Astrocyte (in vitro differentiated cells and primary cell): ENCODE data around the gene INPP5B. TPM values are rescaled to one million over a fixed set of nuclear protein-coding genes. Genes with fewer than 3 reads are reported as not detected.

ENCODE experiments used
- DNase-seq: peaks from one replicate; pipeline ENCODE4 v3.0.0-alpha.2; 2010; ENCODE audit warnings: low read depth
- FAIRE-seq: peaks from 2 replicates; lab custom pipeline; 2011; peaks lifted over from hg19 to GRCh38; lab: Jason Lieb, UNC
- H2AFZ ChIP-seq: 2 replicates; pipeline ENCODE4 v1.6.0; 2012; ENCODE audit warnings: low read depth, low read length, inconsistent platforms
- H3K27ac ChIP-seq: 2 replicates; pipeline ENCODE4 v1.5.1; 2011; ENCODE audit warnings: low read depth, low read length, inconsistent platforms
- H3K27me3 ChIP-seq: 2 replicates; pipeline ENCODE4 v1.6.0; 2011; ENCODE audit warnings: low read length, inconsistent platforms; ENCODE audit not compliant: insufficient read depth
- H3K36me3 ChIP-seq: 2 replicates; pipeline ENCODE4 v1.5.1; 2011; ENCODE audit warnings: low read length, inconsistent platforms; ENCODE audit not compliant: insufficient read depth
- H3K4me1 ChIP-seq: 2 replicates; pipeline ENCODE4 v1.5.1; 2011; ENCODE audit warnings: low read length, inconsistent platforms; ENCODE audit not compliant: insufficient read depth
- H3K4me2 ChIP-seq: 2 replicates; pipeline ENCODE4 v1.6.0; 2012; ENCODE audit warnings: low read length, inconsistent platforms
- H3K4me3 ChIP-seq: 2 replicates; pipeline ENCODE4 v1.5.1; 2011; ENCODE audit warnings: low read depth, mild to moderate bottlenecking, low read length, inconsistent platforms; ENCODE audit not compliant: insufficient read depth
- H3K79me2 ChIP-seq: 2 replicates; pipeline ENCODE4 v1.6.0; 2012; ENCODE audit warnings: mild to moderate bottlenecking, low read length, inconsistent platforms; ENCODE audit not compliant: insufficient read depth
- H3K9ac ChIP-seq: 2 replicates; pipeline ENCODE4 v1.6.0; 2012; ENCODE audit warnings: mild to moderate bottlenecking, low read length, inconsistent platforms
- H3K9me3 ChIP-seq: 2 replicates; pipeline ENCODE4 v1.5.1; 2012; ENCODE audit warnings: low read depth, mild to moderate bottlenecking, low read length, inconsistent platforms; ENCODE audit not compliant: insufficient read depth
- H4K20me1 ChIP-seq: 2 replicates; pipeline ENCODE4 v1.6.0; 2012; ENCODE audit warnings: low read length, inconsistent platforms; ENCODE audit not compliant: insufficient read depth
- H3K27ac Mint-ChIP-seq: one replicate; pipeline ENCODE4 v1.8.0; 2021; ENCODE audit warnings: mild to moderate bottlenecking, mixed read lengths; ENCODE audit not compliant: unreplicated experiment
- H3K27me3 Mint-ChIP-seq: one replicate; pipeline ENCODE4 v1.8.0; 2021; ENCODE audit warnings: low read depth, mixed read lengths; ENCODE audit not compliant: unreplicated experiment
- H3K36me3 Mint-ChIP-seq: one replicate; pipeline ENCODE4 v1.8.0; 2021; ENCODE audit warnings: low read depth, mixed read lengths; ENCODE audit not compliant: unreplicated experiment
- H3K4me1 Mint-ChIP-seq: one replicate; pipeline ENCODE4 v1.8.0; 2021; ENCODE audit warnings: low read depth, mixed read lengths; ENCODE audit not compliant: unreplicated experiment
- H3K4me3 Mint-ChIP-seq: one replicate; pipeline ENCODE4 v1.8.0; 2021; ENCODE audit warnings: mild to moderate bottlenecking, moderate library complexity, mixed read lengths; ENCODE audit not compliant: unreplicated experiment
- H3K9me3 Mint-ChIP-seq: one replicate; pipeline ENCODE4 v1.8.0; 2021; ENCODE audit warnings: mild to moderate bottlenecking, mixed read lengths; ENCODE audit not compliant: unreplicated experiment
- CTCF ChIP-seq: IDR thresholded peaks from 2 replicates; pipeline ENCODE4 v1.5.1; 2011; ENCODE audit warnings: low read depth, mild to moderate bottlenecking, inconsistent platforms, low read length, moderate library complexity; ENCODE audit not compliant: insufficient read depth
- EZH2 ChIP-seq: IDR thresholded peaks from 2 replicates; pipeline ENCODE4 v1.6.1; 2012; ENCODE audit warnings: mild to moderate bottlenecking, low read length, inconsistent platforms; ENCODE audit not compliant: insufficient read depth
- total RNA-seq: library from RNA; stranded (reverse); gene quantifications from 2 replicates; pipeline ENCODE4 v1.2.1, GENCODE V29; 2021

INPP5B gene
- total RNA-seq, 1 donor from 2014 or later, result 19.4 TPM

- Histone ChIP-seq H3K9ac (no peak overlapping the region), H3K36me3 (peaks cover 22% of the 10 kb centered on the region), H3K4me1 (no peaks in the 10 kb centered on the region), H2AFZ (no peak overlapping the region), H3K27ac (no peak overlapping the region), H3K4me3 (no peak overlapping the region), H3K4me2 (no peak overlapping the region), H3K9me3 (no peaks in the 10 kb centered on the region), H4K20me1 (peaks cover 31% of the 10 kb centered on the region), H3K27me3 (no peaks in the 10 kb centered on the region), H3K79me2 (peaks cover 9% of the 10 kb centered on the region)
- Mint-ChIP-seq H3K27me3 (no peaks in the 10 kb centered on the region), H3K9me3 (no peaks in the 10 kb centered on the region), H3K4me3 (no peak overlapping the region), H3K36me3 (peaks cover 33% of the 10 kb centered on the region), H3K4me1 (peaks cover 2% of the 10 kb centered on the region), H3K27ac (no peak overlapping the region)
- FAIRE-seq (no peak), DNase-seq (no peak)
- TF ChIP-seq CTCF (no peak), EZH2 (no peak)
These were observed 129.4 kb downstream of the INPP5B start for GRCh38 chr1:37817481-37817880.

GRCh38 chr1:37814252-37814651 lies 132.6 kb downstream of the INPP5B start:
- Histone ChIP-seq H3K36me3 (peaks cover 6% of the 10 kb centered on the region), H3K79me2 (peaks cover 35% of the 10 kb centered on the region), H2AFZ (no peak overlapping the region), H3K27me3 (no peaks in the 10 kb centered on the region), H3K4me2 (no peak overlapping the region), H3K4me1 (peaks cover 8% of the 10 kb centered on the region), H3K9me3 (no peaks in the 10 kb centered on the region), H3K9ac (no peak overlapping the region), H3K27ac (no peak overlapping the region), H4K20me1 (peaks cover 49% of the 10 kb centered on the region), H3K4me3 (no peak overlapping the region)
- TF ChIP-seq EZH2, result no peak
- Mint-ChIP-seq H3K36me3 (peaks cover 24% of the 10 kb centered on the region), H3K4me3 (no peak overlapping the region), H3K4me1 (peaks cover 9% of the 10 kb centered on the region), H3K27me3 (no peaks in the 10 kb centered on the region), H3K9me3 (no peaks in the 10 kb centered on the region), H3K27ac (peak overlapping the region; percentile 58)
- FAIRE-seq (no peak), DNase-seq (no peak)

GRCh38 chr1:37813529-37814145 lies 133.2 kb downstream of the INPP5B start:
- H3K4me3 ChIP-seq, result no peak overlapping the region
- peaks cover 10% of the 10 kb centered on the region for H3K4me1 Mint-ChIP-seq
- H4K20me1 ChIP-seq, result peaks cover 54% of the 10 kb centered on the region
- H3K36me3 Mint-ChIP-seq, result peaks cover 24% of the 10 kb centered on the region
- H3K27ac Mint-ChIP-seq, result peak overlapping the region; percentile 58
- TF ChIP-seq EZH2, result no peak
- H3K4me3 Mint-ChIP-seq, result no peak overlapping the region
- no peak overlapping the region for H3K27ac ChIP-seq
- no peak overlapping the region for H3K4me2 ChIP-seq
- no peaks in the 10 kb centered on the region for H3K27me3 ChIP-seq
- H3K79me2 ChIP-seq, result peaks cover 39% of the 10 kb centered on the region
- H3K9me3 Mint-ChIP-seq, result no peaks in the 10 kb centered on the region
- H2AFZ ChIP-seq, result no peak overlapping the region
- no peaks in the 10 kb centered on the region for H3K27me3 Mint-ChIP-seq
- DNase-seq (no peak), FAIRE-seq (no peak)
- H3K36me3 ChIP-seq, result peaks cover 6% of the 10 kb centered on the region
- H3K9me3 ChIP-seq, result no peaks in the 10 kb centered on the region
- H3K9ac ChIP-seq, result no peak overlapping the region
- H3K4me1 ChIP-seq, result peaks cover 12% of the 10 kb centered on the region
